ENCODE data around the gene NMRAL1.

Gene NMRAL1

GRCh38 chr16:4420505-4421105 is 53.8 kb downstream of the NMRAL1 start:
- DNase-seq, result no peak

- no peak for DNase-seq
Observed at GRCh38 chr16:4419402-4419959, 54.9 kb downstream of the NMRAL1 start.

- DNase-seq, result peak; percentile 99
Observed at GRCh38 chr16:4416200-4417032, 58.0 kb downstream of the NMRAL1 start, which contains the start of gene CORO7. CORO7 (minus strand) TSS chr16:4416596; CDS start chr16:4416518, 78 bp downstream.

GRCh38 chr16:4415538-4416199 is 58.8 kb downstream of the NMRAL1 start:
- DNase-seq, result peak; percentile 83

GRCh38 chr16:4414187-4414917 is 60.1 kb downstream of the NMRAL1 start:
- peak; percentile 84 for DNase-seq

GRCh38 chr16:4412854-4413253 is 61.6 kb downstream of the NMRAL1 start:
- DNase-seq, result no peak

- no peak for DNase-seq
Observed at GRCh38 chr16:4412159-4412558, 62.3 kb downstream of the NMRAL1 start.
